Subcutaneous abdominal adipose tissue (tissue), 5 donors: ENCODE results near the gene TASOR.

Experiments used
- H3K27ac ChIP-seq: one replicate; pipeline ENCODE4 v1.7.0; 2013; ENCODE audit warnings: low read depth, mild to moderate bottlenecking, inconsistent platforms, low read length, moderate library complexity
- H3K27me3 ChIP-seq, 5 donors: one replicate each; pipeline ENCODE4 v1.7.0; 2013; ENCODE audit warnings: low read length in 5 of 5, inconsistent platforms in 1 of 5; ENCODE audit not compliant: control insufficient read depth in 5 of 5, insufficient read depth in 4 of 5
- H3K36me3 ChIP-seq, 5 donors: one replicate each; pipeline ENCODE4 v1.7.0; 2013; ENCODE audit warnings: low read length in 5 of 5; ENCODE audit not compliant: control insufficient read depth in 5 of 5, insufficient read depth in 5 of 5
- H3K4me1 ChIP-seq, 5 donors: one replicate each; pipeline ENCODE4 v1.7.0; 2013; ENCODE audit warnings: low read length in 5 of 5, mild to moderate bottlenecking in 3 of 5, moderate library complexity in 1 of 5; ENCODE audit not compliant: control insufficient read depth in 5 of 5, insufficient read depth in 5 of 5
- H3K4me3 ChIP-seq, 5 donors: one replicate each; pipeline ENCODE4 v1.7.0; 2013; ENCODE audit warnings: low read length in 5 of 5, low read depth in 1 of 5
- H3K9ac ChIP-seq, 5 donors: one replicate each; pipeline ENCODE4 v1.7.0; 2013; ENCODE audit warnings: low read length in 5 of 5, mild to moderate bottlenecking in 4 of 5, moderate library complexity in 3 of 5
- H3K9me3 ChIP-seq, 5 donors: one replicate each; pipeline ENCODE4 v1.7.0; 2013; ENCODE audit warnings: low read length in 5 of 5; ENCODE audit not compliant: control insufficient read depth in 5 of 5
- donor health status: healthy.
- donor health status: healthy.
- donor health status: healthy.
- donor health status: healthy.
- donor health status: healthy.

TASOR gene

DNA sequence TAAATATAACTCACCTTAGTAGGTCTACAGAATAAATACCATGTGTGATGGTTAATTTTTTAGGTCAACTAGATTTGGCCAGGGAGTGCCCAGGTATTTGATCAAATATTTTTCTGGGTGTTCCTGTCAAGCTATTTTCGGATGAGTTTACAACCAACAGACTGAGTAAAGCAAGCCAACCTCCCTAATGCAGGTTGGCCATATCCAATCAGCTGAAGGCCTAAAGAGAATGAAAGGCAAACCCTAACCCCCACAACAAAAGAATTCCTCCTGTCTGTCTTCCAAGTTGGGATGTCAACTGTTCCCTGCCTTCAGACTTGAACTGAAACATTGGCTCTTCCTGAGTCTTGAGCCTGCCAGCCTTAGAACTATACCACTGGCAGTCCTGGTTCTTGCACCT lies 28.6 kb downstream of the TASOR start:
- H3K27ac ChIP-seq, result no peak overlapping the region
- peaks cover 0 to 4% (median 0%) of the 10 kb centered on the region in 5 donors for H3K9me3 ChIP-seq
- H3K27me3 ChIP-seq, result no peaks in the 10 kb centered on the region
- no peak overlapping the region for H3K9ac ChIP-seq
- H3K4me1 ChIP-seq, result peaks cover 0 to 2% (median 0%) of the 10 kb centered on the region in 5 donors
- no peak overlapping the region for H3K4me3 ChIP-seq
- peaks cover 38 to 62% (median 52%) of the 10 kb centered on the region in 5 donors for H3K36me3 ChIP-seq

GRCh38 chr3:56645407-56645806 lies 37.7 kb downstream of the TASOR start:
- peaks cover 0 to under 1% (median 0%) of the 10 kb centered on the region in 5 donors for H3K4me1 ChIP-seq
- H3K36me3 ChIP-seq, result peaks cover 41 to 57% (median 46%) of the 10 kb centered on the region in 5 donors
- no peaks in the 10 kb centered on the region for H3K9me3 ChIP-seq
- H3K4me3 ChIP-seq, result no peak overlapping the region
- H3K9ac ChIP-seq, result no peak overlapping the region
- H3K27me3 ChIP-seq, result no peaks in the 10 kb centered on the region
- no peak overlapping the region for H3K27ac ChIP-seq

DNA sequence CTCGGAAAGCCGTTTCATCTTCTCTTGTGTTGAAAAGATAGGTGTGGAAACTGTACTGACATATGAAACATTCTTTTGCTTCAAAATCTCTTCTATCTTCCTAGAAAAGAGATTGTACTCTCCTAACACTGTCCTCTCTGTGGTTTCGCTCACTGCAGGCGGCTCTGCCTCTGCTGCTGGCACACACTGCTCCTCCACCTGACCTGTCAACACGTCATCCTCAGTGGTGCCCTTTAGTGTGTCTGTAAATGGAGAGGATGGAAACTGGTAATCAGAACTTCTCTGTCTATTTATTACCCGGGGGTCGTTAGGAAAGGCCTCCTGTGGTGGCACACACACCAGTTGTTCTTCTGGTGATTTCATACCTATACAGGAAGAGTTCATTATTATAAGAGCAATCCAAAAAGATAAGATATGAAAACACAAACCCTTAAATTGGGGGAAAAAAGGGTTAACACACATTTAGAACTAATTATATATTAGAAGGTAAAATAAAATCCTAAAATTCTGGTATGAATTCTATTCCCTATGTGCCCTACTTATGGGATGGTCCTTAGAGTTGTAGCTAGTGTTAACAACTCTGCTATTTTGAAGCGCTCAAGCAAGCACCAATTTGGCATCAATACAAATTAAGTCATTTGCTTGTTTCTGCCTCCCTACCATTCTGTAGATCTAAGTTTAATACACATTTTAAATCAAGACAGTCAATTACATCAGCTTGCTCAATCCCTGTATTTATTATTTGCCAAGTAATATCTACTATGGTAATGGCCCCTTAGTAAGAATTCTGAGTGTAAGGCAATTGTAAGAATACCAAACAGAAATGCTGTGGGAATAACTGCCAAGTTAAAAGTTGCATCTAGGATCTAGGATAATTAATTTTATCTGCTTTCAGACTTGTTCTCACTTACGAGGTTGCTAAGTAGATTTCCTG lies 49.2 kb downstream of the TASOR start:
- Histone ChIP-seq H3K27me3 (no peaks in the 10 kb centered on the region), H3K4me1 (peaks cover 0 to 3% (median 0%) of the 10 kb centered on the region in 5 donors), H3K9ac (no peak overlapping the region), H3K9me3 (no peaks in the 10 kb centered on the region), H3K36me3 (peaks cover 21 to 55% (median 25%) of the 10 kb centered on the region in 5 donors), H3K27ac (no peak overlapping the region), H3K4me3 (no peak overlapping the region)
